ENCODE results near the gene DNAH14. TPM values are rescaled to one million over a fixed set of nuclear protein-coding genes. Genes with fewer than 3 reads are reported as not detected.

DNAH14 gene
- total and polyA plus RNA-seq, 2 of the 13 experiments (the other 11 are each of a cell fraction or from before 2014, with no cell fraction given): 4.5 to 27.5 TPM

DNA sequence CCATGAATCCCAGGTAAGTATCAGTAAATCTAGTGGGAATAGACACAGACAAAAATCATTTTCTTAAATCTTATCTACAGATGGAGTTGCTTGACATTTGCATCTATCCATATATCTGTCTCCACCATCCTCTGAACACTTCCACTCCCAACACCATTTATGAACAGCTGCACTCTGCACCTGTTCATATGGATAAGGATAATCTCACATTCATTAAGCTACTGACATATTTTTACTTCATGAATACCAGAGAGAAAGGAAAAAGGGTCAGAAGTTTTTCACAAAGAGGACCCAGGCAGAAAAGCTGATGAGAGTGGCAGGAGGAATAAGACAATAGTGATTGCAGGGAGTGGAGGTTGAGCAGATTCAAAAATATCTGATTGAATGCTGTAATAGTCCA, 222.6 kb downstream of the DNAH14 start:
- Histone ChIP-seq H3K79me2 (ENCODE audit: insufficient read depth, low read length) (no peaks in the 10 kb centered on the region), H3K27ac (ENCODE audit: extremely low read length, insufficient read depth, low read length) (no peak overlapping the region), H3K4me1 (ENCODE audit: insufficient read depth, low read length) (no peaks in the 10 kb centered on the region), H3K9me3 (ENCODE audit: low read length) (no peaks in the 10 kb centered on the region), H3K36me3 (replicated peaks in 1 of 2; ENCODE audit: control insufficient read depth in 1 of 2, insufficient read depth in 2 of 2, low read length in 2 of 2) (no peaks in the 10 kb centered on the region), H3K4me2 (ENCODE audit: low read depth, low read length) (no peak overlapping the region), H2AFZ (ENCODE audit: low read length) (no peak overlapping the region), H3K9ac (ENCODE audit: insufficient read depth, low read depth, low read length) (no peak overlapping the region), H3K4me3 (replicated peaks in 1 of 3; ENCODE audit: insufficient read depth in 1 of 3, low read depth in 2 of 3, low read length in 3 of 3) (no peak overlapping the region), H3K27me3 (ENCODE audit: control insufficient read depth in 1 of 2, insufficient read depth in 2 of 2, low read length in 2 of 2) (no peaks in the 10 kb centered on the region), H4K20me1 (ENCODE audit: insufficient read depth, low read length) (no peaks in the 10 kb centered on the region)
- DNase-seq (ENCODE audit: low spot score): no peak
- FAIRE-seq: no peak
- in situ Hi-C loops (cut with HindIII; ENCODE audit: extremely low pct_ligation_motif_present, low pct_unique_long_range_greater_than_20kb) (no loop called here), intact Hi-C loops (cut with micrococcal nuclease; ENCODE audit: unreplicated experiment) (no loop called here)
- CTCF ChIA-PET (ENCODE audit: low intra/inter-chr PET ratio, low total read pairs): no interaction called here
- no TSS peak for BruUV-seq (replicated peaks)
- no peak for ATAC-seq
- TF ChIP-seq, protein P1, sequence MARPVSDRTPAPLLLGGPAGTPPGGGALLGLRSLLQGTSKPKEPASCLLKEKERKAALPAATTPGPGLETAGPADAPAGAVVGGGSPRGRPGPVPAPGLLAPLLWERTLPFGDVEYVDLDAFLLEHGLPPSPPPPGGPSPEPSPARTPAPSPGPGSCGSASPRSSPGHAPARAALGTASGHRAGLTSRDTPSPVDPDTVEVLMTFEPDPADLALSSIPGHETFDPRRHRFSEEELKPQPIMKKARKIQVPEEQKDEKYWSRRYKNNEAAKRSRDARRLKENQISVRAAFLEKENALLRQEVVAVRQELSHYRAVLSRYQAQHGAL (CRISPR knock-in tag; IDR thresholded peaks at IDR 0.05; ENCODE audit: not compliant biosample characterization): no peak
- TF ChIP-seq, protein P2, sequence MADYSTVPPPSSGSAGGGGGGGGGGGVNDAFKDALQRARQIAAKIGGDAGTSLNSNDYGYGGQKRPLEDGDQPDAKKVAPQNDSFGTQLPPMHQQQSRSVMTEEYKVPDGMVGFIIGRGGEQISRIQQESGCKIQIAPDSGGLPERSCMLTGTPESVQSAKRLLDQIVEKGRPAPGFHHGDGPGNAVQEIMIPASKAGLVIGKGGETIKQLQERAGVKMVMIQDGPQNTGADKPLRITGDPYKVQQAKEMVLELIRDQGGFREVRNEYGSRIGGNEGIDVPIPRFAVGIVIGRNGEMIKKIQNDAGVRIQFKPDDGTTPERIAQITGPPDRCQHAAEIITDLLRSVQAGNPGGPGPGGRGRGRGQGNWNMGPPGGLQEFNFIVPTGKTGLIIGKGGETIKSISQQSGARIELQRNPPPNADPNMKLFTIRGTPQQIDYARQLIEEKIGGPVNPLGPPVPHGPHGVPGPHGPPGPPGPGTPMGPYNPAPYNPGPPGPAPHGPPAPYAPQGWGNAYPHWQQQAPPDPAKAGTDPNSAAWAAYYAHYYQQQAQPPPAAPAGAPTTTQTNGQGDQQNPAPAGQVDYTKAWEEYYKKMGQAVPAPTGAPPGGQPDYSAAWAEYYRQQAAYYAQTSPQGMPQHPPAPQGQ (CRISPR knock-in tag; IDR thresholded peaks at IDR 0.05; ENCODE audit: borderline replicate concordance): no peak
- no peak for TF ChIP-seq SIX1 (CRISPR knock-in tag; IDR thresholded peaks at IDR 0.05; ENCODE audit: borderline replicate concordance)
- no peak for TF ChIP-seq ZNF558 (CRISPR knock-in tag; IDR thresholded peaks at IDR 0.05; ENCODE audit: borderline replicate concordance)
- TF ChIP-seq SP140L (CRISPR knock-in tag; IDR thresholded peaks at IDR 0.05; ENCODE audit: borderline replicate concordance): no peak
- no peak for TF ChIP-seq HNRNPK (IDR thresholded peaks at IDR 0.05; ENCODE audit: low read depth, low read length, poor library complexity, severe bottlenecking)
- no peak for TF ChIP-seq PHF8 (CRISPR knock-in tag; IDR thresholded peaks at IDR 0.05)
- no peak for TF ChIP-seq POLR2G (IDR thresholded peaks at IDR 0.05; ENCODE audit: low read depth, low read length)
- no peak for TF ChIP-seq MATR3 (CRISPR knock-in tag; IDR thresholded peaks at IDR 0.05)
- TF ChIP-seq SNAPC2 (CRISPR knock-in tag; IDR thresholded peaks at IDR 0.05): no peak
- TF ChIP-seq, protein P3, sequence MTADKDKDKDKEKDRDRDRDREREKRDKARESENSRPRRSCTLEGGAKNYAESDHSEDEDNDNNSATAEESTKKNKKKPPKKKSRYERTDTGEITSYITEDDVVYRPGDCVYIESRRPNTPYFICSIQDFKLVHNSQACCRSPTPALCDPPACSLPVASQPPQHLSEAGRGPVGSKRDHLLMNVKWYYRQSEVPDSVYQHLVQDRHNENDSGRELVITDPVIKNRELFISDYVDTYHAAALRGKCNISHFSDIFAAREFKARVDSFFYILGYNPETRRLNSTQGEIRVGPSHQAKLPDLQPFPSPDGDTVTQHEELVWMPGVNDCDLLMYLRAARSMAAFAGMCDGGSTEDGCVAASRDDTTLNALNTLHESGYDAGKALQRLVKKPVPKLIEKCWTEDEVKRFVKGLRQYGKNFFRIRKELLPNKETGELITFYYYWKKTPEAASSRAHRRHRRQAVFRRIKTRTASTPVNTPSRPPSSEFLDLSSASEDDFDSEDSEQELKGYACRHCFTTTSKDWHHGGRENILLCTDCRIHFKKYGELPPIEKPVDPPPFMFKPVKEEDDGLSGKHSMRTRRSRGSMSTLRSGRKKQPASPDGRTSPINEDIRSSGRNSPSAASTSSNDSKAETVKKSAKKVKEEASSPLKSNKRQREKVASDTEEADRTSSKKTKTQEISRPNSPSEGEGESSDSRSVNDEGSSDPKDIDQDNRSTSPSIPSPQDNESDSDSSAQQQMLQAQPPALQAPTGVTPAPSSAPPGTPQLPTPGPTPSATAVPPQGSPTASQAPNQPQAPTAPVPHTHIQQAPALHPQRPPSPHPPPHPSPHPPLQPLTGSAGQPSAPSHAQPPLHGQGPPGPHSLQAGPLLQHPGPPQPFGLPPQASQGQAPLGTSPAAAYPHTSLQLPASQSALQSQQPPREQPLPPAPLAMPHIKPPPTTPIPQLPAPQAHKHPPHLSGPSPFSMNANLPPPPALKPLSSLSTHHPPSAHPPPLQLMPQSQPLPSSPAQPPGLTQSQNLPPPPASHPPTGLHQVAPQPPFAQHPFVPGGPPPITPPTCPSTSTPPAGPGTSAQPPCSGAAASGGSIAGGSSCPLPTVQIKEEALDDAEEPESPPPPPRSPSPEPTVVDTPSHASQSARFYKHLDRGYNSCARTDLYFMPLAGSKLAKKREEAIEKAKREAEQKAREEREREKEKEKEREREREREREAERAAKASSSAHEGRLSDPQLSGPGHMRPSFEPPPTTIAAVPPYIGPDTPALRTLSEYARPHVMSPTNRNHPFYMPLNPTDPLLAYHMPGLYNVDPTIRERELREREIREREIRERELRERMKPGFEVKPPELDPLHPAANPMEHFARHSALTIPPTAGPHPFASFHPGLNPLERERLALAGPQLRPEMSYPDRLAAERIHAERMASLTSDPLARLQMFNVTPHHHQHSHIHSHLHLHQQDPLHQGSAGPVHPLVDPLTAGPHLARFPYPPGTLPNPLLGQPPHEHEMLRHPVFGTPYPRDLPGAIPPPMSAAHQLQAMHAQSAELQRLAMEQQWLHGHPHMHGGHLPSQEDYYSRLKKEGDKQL (CRISPR knock-in tag; IDR thresholded peaks at IDR 0.05; ENCODE audit: low read depth): no peak
- POLR2A ChIA-PET: no interaction called here
